Cardiac septum (tissue), 1 donor: ENCODE measurements around the gene NDRG4. TPM values are rescaled to one million over a fixed set of nuclear protein-coding genes. Genes with fewer than 3 reads are reported as not detected.
"Not testable (repeated sequence)": the region's sequence is repeated elsewhere in the genome, so short reads cannot be mapped to it uniquely, and the experiment has no call there.

Experiments
- DNase-seq: peaks from one replicate; pipeline ENCODE4 v3.0.0-alpha.2; 2020; ENCODE audit warnings: low spot score
- intact Hi-C: fragments of 100-400 bp; cut with DNase I; formaldehyde crosslinking; loops from one replicate; pipeline ENCODE4 v1.14.0; 2022
- total RNA-seq: library from RNA; stranded (reverse); fragmentation: NEBNext Ultra II Directional; extraction: Animal tissue kit (Norgen Biotek cat#: 25700); gene quantifications from one replicate; pipeline ENCODE4 v1.2.1, GENCODE V29; 2021
- donor health status: DM: no; HTN: no; CAD: no.

Gene NDRG4
- total RNA-seq, 1 donor from 2014 or later: 607 TPM

DNA sequence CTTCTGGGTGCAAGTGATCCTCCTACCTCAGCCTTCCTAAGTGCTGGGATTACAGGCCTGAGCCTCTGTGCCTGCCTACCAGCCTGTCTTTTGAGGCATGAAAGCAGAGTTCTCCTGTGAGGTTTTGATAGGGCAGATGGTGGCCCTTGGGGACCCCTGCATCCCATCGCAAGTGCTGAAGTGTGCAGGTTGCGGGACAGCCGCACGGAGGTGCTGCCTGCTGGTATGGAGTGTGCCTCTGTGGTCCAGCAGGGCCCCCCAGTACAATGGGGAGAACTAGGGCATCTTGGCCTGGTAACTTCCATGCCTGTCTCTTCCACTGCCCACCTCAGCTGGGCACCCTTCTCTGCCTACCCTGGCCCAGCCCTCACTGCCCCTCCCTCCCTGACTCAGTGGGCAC, 9.9 kb upstream of the NDRG4 start:
- intact Hi-C loops: no loop called here
- DNase-seq: no peak

GRCh38 chr16:58490539-58490938, 9.4 kb upstream of the NDRG4 start:
- intact Hi-C loops, DNase-seq: not testable (repeated sequence)

DNA sequence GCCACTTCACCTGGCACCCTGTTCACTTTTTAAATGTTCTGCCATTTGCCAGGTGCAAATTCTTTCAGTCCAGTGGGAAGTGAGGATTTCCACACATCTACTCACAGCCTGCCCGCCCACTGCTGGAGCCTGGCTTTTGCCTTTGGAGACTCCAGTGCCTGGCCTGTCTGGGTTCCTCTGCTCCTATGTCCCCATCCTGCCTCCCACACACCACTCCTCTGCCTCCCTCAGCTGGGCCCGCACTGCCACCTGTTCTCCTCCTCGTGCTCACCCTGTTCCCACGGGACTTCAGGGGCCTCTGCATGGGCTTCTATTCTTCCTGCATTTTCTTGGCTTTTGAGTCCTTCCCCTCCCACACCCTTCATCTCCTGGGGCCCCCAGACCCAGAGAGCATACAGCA, 7.9 kb upstream of the NDRG4 start:
- no peak for DNase-seq
- intact Hi-C loops: no loop called here

- no peak for DNase-seq
- intact Hi-C loops: no loop called here
Observed at GRCh38 chr16:58492735-58493134, 7.2 kb upstream of the NDRG4 start.

DNA sequence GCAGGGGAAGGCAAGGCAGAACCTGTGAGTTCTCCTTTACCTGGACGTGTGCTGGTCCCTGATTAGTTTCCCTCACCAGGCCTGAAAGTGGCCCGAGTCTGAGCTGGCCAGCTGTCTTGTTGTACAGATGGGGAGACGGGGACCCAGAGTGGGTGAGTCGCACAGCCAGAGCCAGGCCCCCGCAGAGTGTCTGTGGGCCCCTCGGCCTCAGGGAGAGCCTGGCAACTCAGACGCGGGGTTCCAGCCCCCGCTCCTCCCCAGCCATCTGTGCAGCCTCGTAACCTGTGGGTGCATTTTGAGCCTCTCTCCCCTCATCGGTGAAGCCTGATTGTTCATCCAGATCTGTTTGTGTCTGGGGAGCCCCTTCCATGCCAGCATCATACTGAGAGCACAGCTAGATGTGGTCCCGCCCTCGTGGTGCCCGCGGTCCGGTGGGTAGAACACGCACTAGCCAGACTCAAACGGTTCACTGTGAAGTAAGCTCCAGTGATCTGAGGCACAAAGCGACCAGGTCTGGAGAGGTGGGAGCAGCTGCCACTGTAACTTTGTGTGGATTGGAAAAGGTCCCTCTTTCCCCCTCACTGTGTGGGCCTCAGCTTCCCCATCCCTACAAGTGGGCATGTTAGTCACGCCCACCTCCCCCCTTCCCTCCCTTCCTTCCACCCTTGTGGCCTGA, 6.0 kb upstream of the NDRG4 start:
- intact Hi-C loops: no loop called here
- DNase-seq: no peak

DNA sequence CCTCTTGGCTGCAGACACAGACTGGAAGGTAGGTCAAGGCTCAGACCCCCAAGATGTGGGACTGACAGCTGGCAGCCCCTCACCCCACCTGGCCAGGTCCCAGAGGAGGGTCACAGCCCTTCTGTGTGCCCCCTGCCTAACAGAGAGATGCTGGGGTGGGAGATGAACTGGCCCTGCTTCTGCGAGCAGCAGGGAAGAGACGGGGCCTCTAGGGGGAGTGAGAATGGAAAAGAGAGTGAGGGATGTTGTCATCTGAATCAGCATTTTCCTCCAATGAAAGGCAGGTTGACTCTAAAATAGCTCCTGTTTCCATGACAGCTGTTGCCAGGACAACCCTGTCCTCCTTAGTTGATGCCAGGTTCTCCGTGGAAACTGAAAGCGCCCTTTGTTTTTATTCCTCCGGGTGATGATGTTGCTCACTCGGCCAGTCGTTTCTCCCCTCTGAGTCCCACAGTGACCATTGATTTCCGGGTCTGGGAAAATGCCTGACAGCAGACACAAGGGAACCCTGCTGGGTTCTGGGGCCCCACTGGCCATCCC, 4.9 kb upstream of the NDRG4 start:
- intact Hi-C loops: no loop called here
- DNase-seq: peak; percentile 79

DNA sequence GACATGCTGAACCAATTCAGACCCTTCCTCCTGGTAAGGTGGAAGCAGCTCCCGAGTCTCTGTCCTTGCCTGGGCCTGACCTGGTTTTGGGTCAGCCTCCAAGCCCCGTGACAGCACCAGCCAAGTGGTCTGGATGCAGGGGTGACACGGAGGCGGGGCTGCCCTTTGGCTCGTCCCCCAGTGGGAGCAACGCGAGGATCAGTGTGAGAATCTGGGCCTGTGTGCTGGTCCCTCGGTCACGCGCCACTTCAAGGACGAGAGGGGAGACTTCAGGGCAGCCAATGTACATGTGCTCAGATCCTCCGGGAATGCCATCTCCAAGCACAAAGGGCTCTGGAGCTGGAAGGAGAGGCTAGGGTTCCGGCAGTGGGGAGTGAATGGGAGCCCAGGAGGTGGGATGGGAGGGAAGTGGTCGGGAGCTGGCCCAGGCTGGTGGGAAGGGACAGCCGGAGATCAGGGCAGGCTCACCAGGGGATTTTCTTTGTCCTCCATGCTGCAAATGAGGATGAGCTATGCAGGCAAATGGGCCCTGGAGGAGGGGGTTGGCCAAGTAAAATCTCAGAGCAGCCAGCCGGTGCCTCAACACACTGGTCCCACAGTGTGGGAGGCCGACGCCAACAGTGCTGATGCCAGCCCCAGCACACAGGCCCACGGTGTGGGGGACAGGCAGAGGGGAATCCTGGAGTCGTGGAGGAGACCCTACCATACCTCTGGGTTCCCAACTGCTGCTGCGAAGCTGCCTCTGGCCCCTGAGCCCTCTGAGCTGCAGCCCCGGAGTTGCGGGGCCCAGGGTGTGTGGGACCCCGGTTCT, 4.2 kb upstream of the NDRG4 start:
- intact Hi-C loops: no loop called here
- DNase-seq: peak; percentile 76

DNA sequence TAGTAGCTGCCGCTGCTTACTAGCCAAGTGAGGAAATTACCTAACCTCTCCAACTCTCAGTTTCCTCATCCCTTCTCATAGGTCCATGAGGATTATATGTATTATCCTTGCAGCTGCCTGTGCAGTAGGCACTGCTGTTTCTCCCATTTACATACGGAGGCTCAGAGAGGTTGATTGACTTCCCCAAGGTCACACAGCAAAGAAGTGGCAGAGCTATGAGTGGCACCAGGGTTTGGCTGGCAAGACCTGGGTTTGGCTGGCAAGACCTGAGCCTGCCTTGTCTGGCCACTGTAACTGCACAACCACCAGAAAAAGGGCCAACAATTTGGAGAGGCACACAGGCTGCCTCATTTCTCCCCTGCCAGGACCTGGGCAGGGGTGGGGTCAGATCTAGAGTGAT, 2.5 kb upstream of the NDRG4 start:
- DNase-seq: no peak
- intact Hi-C loops: no loop called here

DNA sequence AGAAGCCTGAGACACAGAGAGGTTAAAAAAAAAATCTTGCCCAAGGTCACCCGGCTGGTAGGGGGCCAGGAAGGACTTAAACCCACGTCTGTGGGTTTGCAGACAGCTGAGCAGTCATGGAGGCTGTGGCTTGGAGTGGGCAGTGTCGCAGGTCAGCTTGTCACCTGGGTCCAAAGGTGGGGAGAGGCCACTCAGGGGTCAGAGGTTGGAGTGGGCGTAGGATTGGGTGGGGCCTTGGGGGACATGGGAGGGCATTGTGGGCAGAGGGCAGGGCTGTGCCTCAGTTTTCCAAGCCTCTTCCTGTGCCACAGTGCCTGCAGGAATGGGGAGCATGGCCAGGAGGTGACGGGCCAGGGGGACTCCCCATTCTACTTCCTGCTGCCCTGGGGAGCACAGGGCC, 2.0 kb upstream of the NDRG4 start:
- intact Hi-C loops: no loop called here
- DNase-seq: peak; percentile 74

- intact Hi-C loops: no loop called here
- no peak for DNase-seq
Observed at GRCh38 chr16:58498341-58499091, 1.4 kb upstream of the NDRG4 start.

DNA sequence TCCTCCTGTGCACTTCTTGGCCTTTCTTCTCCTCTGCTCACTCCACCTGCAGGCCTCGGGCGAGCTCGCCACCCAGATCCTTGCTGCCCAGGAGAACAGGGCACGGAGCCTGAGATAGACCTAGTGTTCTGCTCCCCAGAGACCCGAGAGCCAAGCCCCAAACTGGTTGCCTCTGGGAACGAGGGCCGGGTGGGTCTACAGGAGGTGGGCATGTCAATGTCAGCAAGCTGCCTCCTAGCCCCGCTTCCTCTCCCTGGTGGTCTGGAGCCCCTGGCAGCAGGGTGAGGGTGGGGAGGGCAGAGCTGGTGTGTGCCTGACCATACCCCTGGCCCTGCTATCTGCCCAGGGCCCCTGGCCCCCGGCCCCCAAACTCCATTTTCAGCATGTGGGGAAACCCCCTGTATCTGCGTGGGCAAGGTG, 841 bp upstream of the NDRG4 start:
- DNase-seq: no peak
- intact Hi-C loops: no loop called here

- DNase-seq: peak; percentile 71
- intact Hi-C loops: no loop called here
Observed at GRCh38 chr16:58500430-58501241, 693 bp downstream of the NDRG4 start.

DNA sequence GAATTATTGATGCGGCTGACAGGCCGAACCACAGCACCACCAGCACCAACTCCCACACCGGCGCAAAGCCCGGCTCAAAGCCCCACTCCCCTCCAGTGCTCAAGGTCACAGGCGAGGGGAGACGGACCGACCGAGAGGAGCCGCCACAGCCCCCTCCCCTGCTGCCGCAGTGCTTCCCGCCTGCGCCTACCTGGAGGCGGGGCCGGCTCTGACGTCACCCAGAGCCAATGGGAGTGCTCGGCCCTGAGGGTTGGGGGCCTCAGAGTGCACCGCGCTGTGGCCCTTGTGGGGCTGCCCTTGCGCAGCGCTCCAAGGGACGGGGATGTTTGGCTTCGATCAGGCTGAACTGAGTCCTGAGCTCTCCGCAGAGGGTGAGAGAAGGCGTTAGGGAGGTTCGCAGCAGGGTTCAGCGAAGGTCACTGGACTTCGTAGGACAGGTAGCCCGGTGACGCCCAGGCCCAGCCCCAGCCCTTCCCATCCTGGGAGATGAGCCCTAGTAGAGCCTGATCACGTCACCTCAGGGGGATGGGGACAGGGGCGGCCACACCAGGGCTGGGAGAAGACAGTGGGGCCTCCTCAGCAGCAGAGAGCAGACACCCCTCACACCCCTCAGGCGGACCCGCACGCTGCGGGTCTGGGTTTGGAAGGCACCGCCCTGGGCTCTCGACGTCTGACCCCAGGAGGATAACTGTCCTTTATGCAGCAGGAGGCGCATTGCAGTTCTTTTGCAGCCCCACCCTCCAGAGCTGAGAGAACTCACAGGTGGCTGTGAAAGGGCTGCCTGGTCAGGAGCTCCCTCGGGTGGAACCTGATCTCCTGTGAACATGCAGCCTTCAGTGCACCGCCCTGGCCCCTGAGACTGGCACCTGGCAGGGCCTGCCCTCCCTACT, 1.5 kb downstream of the NDRG4 start:
- intact Hi-C loops: no loop called here
- peak; percentile 59 for DNase-seq

- intact Hi-C loops: no loop called here
- DNase-seq: no peak
Observed at GRCh38 chr16:58502217-58502921, 2.4 kb downstream of the NDRG4 start.

- peak; percentile 67 for DNase-seq
- intact Hi-C loops: no loop called here
Observed at GRCh38 chr16:58503166-58503862, 3.4 kb downstream of the NDRG4 start.

- DNase-seq: peak; percentile 74
- intact Hi-C loops: no loop called here
Observed at GRCh38 chr16:58503863-58504688, 4.1 kb downstream of the NDRG4 start.
